Activated naive CD8-positive, alpha-beta T cell treated with anti-CD3 and anti-CD28 coated beads, Interleukin-2, amount 50 U/mL, for 16 hours (primary cell): ENCODE results near the gene CCDC81.
"Not testable (repeated sequence)": the region's sequence is repeated elsewhere in the genome, so short reads cannot be mapped to it uniquely, and the experiment has no call there.

Source experiments
- DNase-seq: peaks from one replicate; pipeline ENCODE4 v3.0.0-alpha.2; 2020; ENCODE audit warnings: low read depth, low spot score

CCDC81 gene

GRCh38 chr11:86374586-86374985 is at the start of gene CCDC81:
TSS of gene CCDC81 (plus strand) at chr11:86374887. CDS start at chr11:86375164, 277 bp downstream.
- DNase-seq: no peak

- DNase-seq: no peak
Measured at GRCh38 chr11:86335131-86335767, 39.4 kb upstream of the CCDC81 start.

DNA sequence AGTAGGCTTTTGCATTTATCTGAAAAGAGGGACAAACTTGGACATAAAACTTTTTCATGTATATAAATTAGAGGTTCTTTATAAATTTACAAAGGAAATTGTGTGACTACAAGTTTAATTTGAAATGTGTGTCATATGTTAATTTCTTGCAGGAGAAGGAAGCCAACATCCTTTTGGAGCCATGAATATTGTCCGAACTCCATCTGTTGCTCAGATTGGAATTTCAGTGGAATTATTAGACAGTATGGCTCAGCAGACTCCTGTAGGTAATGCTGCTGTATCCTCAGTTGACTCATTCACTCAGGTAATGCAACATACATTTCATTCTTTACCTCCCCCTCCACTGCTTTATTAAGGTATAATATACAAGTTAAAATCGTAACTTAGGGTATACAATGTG is 37.5 kb upstream of the CCDC81 start:
- no peak for DNase-seq

DNA sequence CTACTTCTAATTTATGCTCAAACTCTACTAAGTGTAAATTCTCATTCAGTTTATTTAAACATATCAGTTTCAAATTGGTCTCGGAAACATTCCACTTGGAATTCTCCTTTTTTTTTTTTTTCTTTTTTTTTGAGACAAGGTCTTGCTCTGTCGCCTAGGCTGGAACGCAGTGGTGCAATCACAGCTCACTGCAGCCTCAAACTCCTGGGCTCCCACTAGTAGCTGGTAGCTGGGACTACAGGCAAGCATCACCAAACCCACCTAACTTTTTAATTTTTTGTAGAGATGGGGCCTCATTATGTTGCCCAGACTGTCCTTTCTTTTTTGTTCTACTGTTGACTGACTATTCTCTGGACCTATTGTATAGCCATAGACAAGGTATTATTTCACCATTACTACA is 33.3 kb upstream of the CCDC81 start:
- no peak for DNase-seq

GRCh38 chr11:86346513-86346912 is 28.2 kb upstream of the CCDC81 start:
- no peak for DNase-seq

DNA sequence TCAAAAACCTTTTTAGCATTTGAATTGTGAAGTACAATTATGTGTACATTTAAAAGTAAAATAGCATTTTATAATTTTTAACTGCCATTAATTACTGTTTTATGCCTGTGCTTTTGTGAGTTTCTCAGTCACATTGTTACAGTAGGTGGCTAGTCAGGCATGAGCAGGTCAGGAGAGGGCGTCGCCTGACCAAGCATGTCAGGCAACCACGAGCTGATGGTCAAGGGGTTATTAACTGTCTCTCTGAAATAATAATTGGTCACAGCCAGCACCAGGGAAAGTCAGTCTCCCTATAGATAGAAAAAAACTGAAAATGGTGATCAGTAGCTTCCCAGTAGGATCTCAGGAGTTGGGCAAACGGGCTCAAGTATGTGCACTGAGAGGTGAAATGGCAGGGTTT is 19.4 kb upstream of the CCDC81 start:
- no peak for DNase-seq

DNA sequence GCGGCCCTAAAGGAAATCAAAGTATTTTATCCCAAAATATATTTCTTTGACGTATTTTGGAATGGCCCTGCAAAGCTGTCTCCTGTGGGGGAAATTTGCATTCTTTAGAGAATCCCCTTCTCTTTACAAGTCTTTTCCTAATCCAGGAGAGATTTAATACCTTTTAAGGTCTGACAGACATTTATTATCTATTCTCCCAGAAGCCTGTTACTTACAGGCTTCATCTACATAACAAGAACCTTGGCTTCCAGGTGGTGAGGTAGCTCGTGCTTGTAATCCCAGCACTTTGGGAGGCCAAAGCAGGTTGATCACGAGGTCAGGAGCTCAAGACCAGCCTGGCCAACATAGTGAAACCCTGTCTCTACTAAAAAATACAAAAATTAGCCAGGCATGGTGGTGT is 17.3 kb upstream of the CCDC81 start:
- not testable (repeated sequence) for DNase-seq

DNA sequence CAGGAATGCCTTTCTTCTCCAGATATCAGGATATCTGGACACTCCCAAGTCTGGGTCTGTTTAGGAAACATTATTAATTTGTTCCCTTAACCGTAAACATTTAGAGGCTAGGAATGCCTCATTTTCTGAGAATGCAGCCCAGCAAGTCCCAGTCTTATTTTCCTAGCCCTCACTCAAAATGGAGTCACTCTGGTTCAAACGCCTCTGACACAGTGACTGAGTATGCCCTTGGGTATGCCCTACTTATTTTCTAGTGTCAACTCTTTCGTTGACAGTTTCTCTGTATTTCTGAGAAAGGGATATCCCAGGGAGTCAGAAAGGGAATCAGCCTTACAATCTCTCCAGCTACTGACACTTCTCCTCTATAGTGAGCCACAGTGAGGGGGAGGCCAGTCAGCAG is 16.0 kb upstream of the CCDC81 start:
- DNase-seq: no peak

- DNase-seq: no peak
Measured at GRCh38 chr11:86360775-86361395, 13.8 kb upstream of the CCDC81 start.

GRCh38 chr11:86363424-86363823 is 11.3 kb upstream of the CCDC81 start:
- DNase-seq: no peak

DNA sequence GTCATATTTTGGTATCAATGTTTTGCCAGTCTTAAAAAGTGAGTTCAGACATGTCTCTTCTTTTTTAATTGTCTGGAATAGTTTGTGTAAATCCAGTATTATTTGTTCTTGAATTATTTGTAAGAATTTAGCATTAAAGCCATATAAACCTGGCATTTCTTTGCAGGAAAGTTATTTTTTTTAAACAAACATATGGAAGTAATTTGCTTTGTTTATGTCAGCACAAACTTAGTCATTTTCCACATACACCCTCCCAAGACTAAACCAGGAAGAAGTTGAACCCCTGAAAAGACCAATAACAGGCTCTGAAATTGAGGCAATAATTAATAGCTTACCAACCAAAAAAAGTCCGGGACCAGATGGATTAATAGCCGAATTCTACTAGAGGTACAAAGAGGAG is 9.1 kb upstream of the CCDC81 start:
- no peak for DNase-seq

GRCh38 chr11:86369668-86370067 is 5.0 kb upstream of the CCDC81 start:
- DNase-seq: no peak

GRCh38 chr11:86370171-86370570 is 4.5 kb upstream of the CCDC81 start:
- DNase-seq: no peak

DNA sequence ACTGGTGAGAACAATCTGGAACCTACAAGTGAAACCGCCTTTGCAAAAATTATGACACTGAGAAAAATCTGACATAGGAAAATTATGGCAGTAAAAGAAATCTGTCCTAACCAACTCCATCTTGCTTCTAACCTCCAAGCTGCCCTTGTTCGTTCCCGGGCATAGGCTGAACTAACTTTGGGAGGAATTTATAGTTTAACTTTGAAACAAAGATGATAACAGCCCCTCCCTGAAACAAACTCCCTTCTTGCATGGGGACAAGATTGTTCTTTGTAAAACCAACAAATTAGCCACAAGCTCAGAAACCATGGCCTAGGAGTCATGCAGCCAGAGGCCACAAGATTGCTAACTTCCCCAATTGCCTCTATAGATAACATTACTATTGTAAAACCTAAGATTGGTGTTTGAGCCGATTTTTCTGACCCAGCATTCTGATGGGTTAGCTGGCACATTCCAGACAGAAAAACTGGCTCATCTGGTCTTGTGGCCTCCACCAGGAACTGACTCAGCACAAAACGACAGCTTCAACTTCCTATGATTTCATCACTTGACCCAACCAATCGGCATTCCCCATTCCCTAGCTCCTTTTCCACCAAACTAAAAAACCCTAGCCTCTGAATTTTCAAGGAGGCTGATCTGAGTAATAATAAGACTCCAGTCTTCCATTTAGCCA is 3.6 kb upstream of the CCDC81 start:
- no peak for DNase-seq

GRCh38 chr11:86372041-86372440 is 2.6 kb upstream of the CCDC81 start:
- DNase-seq: no peak

- DNase-seq: no peak
Measured at GRCh38 chr11:86372586-86372985, 2.1 kb upstream of the CCDC81 start.

GRCh38 chr11:86374069-86374468 is 618 bp upstream of the CCDC81 start:
- no peak for DNase-seq

DNA sequence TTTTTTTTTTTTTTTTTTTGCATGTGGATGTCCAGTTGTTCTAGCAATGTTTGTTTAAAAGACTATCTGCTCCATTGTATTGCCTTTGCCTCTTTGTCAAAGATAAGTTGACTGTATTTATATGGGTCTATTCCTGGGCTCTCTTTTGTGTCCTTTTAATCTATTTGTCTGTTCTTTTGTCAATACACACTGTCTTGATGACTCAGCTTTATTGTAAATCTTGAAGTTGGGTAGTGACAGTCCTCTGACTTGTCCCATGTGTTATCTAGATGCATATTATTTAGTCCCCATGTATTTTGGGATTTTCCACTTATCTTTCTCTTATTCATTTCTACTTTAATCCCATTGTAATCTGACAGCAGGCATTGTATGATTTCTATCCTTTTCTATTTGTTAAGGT is 3.3 kb downstream of the CCDC81 start:
- DNase-seq: no peak

GRCh38 chr11:86380295-86381059 is 5.8 kb downstream of the CCDC81 start:
- no peak for DNase-seq

GRCh38 chr11:86383041-86383955 is 8.6 kb downstream of the CCDC81 start:
- DNase-seq: no peak

DNA sequence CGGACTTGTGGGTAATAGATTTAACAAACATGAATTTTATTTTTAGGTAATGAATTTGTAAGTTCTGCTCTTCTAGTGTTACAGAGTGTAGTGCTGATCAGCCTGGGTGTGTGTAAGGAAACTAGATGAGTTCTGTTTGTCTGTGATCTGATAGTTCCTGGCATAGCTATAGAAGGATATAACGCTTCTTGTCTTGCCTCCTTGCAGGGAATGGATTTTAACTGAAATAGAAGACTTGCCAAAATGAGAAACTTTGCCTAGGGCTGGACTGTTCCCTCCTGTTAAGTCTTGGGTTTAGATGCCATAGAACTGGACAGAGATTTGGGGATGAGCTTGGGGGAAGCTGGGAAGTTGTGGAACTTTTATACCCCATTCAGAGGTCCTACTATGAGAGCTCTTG is 11.6 kb downstream of the CCDC81 start:
- no peak for DNase-seq
